Measurements from ENCODE around the gene SCGB3A2. TPM values are rescaled to one million over a fixed set of nuclear protein-coding genes. Genes with fewer than 3 reads are reported as not detected.
"Not testable (repeated sequence)": the region's sequence is repeated elsewhere in the genome, so short reads cannot be mapped to it uniquely, and the experiment has no call there.

The SCGB3A2 gene
- total and polyA plus RNA-seq, 8 donors = 0.24 to 0.76 TPM; not detected in 6

DNA sequence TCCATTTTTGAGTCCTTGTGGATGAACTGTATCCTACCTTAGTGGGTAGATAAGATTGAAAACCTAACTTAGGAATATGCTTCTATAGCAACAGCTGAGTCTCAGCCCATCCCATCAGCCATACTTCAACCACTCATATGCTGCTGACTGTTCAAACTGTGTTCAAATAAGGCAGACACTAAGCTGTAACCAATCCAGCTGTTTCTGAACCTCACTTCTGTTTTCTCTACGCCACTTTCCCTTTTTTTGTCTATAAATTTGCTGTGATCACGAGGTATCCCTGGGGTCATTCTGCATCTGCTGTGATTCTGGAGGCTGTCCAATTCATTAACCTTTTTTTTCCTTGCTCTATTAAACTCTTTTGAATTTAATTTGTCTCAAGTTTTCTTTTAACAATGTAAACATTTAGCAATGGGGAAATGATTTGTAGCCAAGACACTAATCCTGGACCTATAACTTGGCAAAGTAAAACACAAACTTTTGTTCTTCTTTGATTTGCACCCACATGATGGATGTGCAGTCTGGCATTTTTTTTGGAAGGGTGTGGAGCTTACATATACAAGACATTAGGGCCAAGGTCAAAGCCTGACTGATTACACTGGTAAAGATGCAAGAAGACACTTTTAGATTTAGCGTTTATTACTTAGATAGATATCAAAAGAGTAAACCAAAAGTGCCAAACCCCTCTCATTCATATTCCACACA is 14.9 kb upstream of the SCGB3A2 start:
- H3K27ac ChIP-seq = no peak overlapping the region
- no peak for DNase-seq
- intact Hi-C loops (cut with DNase I) = no loop called here
- H3K9me3 ChIP-seq = no peaks in the 10 kb centered on the region
- 50 to 59% methylated on average over 3 of the region's 3 CpGs for WGBS, 2 donors
- no peak overlapping the region for H3K4me3 ChIP-seq
- no peak for ATAC-seq
- H3K36me3 ChIP-seq = no peaks in the 10 kb centered on the region
- no peak for FAIRE-seq
- peaks cover 0 to 4% (median 0%) of the 10 kb centered on the region in 3 donors for H3K4me1 ChIP-seq
- no peaks in the 10 kb centered on the region for H3K27me3 ChIP-seq
- TF ChIP-seq, protein P1, sequence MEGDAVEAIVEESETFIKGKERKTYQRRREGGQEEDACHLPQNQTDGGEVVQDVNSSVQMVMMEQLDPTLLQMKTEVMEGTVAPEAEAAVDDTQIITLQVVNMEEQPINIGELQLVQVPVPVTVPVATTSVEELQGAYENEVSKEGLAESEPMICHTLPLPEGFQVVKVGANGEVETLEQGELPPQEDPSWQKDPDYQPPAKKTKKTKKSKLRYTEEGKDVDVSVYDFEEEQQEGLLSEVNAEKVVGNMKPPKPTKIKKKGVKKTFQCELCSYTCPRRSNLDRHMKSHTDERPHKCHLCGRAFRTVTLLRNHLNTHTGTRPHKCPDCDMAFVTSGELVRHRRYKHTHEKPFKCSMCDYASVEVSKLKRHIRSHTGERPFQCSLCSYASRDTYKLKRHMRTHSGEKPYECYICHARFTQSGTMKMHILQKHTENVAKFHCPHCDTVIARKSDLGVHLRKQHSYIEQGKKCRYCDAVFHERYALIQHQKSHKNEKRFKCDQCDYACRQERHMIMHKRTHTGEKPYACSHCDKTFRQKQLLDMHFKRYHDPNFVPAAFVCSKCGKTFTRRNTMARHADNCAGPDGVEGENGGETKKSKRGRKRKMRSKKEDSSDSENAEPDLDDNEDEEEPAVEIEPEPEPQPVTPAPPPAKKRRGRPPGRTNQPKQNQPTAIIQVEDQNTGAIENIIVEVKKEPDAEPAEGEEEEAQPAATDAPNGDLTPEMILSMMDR (IDR thresholded peaks at IDR 0.05) = no peak

DNA sequence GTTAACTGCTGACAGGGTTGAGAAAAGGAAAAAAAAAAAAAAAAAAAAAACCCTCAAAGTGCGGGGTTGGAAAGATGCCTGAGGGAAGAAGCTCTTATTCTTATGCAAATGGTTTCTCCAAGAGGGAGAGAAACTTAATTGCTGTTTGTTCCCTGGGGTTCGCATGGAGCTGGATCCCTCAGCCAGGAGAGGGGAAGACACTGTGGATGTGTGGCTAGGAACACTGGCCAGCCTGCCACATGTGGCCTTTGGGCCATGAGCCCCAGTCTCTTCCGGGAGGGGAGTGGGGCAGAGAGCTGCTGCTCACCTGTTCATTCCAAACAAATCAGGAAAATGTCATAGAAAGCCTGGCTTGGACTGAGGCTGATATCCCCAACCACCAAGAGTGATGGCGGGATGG is 9.4 kb upstream of the SCGB3A2 start:
- no peak for FAIRE-seq
- Histone ChIP-seq H3K9me3 (no peaks in the 10 kb centered on the region), H3K36me3 (no peaks in the 10 kb centered on the region), H3K4me1 (no peaks in the 10 kb centered on the region), H3K4me3 (no peak overlapping the region), H3K27me3 (no peaks in the 10 kb centered on the region), H3K27ac (no peak overlapping the region)
- intact Hi-C loops (cut with DNase I) = no loop called here
- WGBS, 2 donors = 56 to 62% methylated on average over 4 of the region's 4 CpGs
- no peak for ATAC-seq
- TF ChIP-seq, protein P1 (IDR thresholded peaks at IDR 0.05) = no peak
- DNase-seq = no peak

DNA sequence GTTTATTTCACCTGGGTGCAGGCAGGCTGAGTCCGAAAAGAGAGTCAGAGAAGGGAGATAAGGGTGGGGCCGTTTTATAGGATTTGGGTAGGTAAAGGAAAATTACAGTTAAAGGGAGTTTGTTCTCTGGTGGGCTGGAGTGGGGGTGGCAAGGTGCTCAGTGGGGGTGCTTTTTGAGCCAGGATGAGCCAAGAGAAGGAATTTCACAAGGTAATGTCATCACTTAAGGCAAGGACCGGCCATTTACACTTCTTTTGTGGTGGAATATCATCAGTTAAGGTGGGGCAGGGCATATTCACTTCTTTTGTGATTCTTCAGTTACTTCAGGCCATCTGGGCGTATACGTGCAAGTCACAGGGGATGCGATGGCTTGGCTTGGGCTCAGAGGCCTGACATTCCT is 8.6 kb upstream of the SCGB3A2 start:
- intact Hi-C loops (cut with DNase I); DNase-seq; FAIRE-seq; H3K9me3 ChIP-seq; H3K27me3 ChIP-seq; H3K4me1 ChIP-seq; H3K4me3 ChIP-seq; H3K27ac ChIP-seq; H3K36me3 ChIP-seq; ATAC-seq: not testable (repeated sequence)
- 72 to 73% methylated on average over 5 to 6 of the region's 6 CpGs for WGBS, 2 donors

DNA sequence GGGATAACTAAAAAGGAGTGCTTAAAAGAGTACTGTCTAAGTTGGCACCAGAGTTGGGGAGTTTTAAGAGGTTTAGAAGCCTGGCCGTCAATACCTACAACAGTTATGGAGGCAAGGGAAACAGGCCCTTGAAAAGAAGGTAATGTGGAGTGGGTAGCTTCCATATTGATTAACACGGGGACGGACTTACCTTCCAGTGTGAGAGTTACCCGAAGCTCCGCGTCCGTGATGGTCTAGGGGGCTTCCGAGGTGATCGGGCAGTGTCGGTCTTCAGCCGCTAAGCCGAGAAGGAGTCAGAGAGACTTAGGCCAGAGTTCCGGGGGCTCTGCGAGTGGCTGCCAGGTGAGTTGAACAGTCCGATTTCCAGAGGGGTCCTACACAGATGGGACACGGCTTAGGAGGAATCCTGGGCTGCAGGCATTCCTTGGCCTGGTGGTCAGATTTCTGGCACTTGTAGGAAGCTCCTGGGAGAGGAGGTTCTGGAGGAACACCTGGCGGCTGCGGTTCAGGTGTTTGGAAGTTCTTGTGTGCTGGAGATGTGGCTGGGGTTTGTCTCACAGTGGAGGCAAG is 6.4 kb upstream of the SCGB3A2 start:
- intact Hi-C loops (cut with DNase I); H3K27me3 ChIP-seq; H3K27ac ChIP-seq; DNase-seq; H3K4me1 ChIP-seq; FAIRE-seq; H3K4me3 ChIP-seq; H3K36me3 ChIP-seq; ATAC-seq; H3K9me3 ChIP-seq: not testable (repeated sequence)
- WGBS, 2 donors = 91 to 95% methylated on average over 18 of the region's 18 CpGs

DNA sequence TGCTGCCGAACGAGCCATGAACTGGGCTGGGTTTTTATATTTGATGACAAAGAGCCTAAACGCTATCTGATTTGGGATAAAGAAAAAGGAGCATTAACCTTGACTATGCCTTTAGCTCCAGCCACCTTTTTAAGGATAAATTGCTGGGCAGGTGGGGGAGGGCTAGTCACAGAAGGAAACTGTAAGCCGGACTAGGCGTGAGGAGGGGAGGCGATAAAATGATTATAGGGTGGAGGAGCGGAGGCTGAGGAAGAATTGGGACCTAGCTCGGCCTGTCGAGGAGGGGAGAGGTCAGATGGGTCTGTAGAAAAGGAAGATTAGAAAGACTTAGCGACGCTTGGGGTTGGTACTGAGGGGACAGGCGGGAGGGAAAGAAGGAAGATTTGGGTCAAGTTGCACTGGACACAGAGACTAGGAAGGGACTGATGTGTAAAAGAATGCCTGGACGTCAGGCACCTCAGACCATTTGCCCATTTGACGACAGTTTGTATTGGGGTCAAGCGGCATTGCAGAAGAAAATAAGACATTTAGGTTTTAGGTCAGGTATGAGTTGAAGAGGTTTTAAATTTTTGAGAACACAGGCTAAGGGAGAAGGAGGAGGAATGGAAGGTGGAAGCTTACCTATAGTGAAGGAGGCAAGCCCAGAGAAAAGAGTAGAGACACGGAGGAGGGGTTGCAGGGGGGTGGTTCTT is 5.6 kb upstream of the SCGB3A2 start:
- H3K27ac ChIP-seq; ATAC-seq; intact Hi-C loops (cut with DNase I); H3K27me3 ChIP-seq; H3K4me1 ChIP-seq; FAIRE-seq; H3K36me3 ChIP-seq; DNase-seq; H3K9me3 ChIP-seq; H3K4me3 ChIP-seq: not testable (repeated sequence)
- WGBS, 2 donors = 88 to 93% methylated on average over 16 of the region's 16 CpGs

DNA sequence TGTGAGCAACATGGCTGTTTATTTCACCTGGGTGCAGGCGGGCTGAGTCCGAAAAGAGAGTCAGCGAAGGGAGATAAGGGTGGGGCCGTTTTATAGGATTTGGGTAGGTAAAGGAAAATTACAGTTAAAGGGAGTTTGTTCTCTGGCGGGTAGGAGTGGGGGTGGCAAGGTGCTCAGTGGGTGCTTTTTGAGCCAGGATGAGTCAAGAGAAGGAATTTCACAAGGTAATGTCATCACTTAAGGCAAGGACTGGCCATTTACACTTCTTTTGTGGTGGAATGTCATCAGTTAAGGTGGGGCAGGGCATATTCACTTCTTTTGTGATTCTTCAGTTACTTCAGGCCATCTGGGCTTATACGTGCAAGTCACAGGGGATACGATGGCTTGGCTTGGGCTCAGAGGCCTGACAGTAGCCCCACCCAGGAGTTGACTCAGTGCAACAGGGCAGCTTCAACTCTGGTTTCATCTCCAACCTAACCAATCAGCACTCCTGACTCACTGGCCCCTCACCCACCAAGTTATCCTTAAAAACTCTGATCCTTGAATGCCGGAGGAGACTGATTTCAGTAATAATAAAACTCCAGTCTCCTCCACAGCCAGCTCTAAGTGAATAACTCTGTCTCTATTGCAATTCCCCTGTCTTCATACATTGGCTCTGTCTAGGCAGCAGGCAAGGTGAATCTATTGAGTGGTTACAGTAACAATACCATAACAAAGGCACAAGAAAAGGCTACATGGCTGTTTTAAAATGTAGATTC is 4.2 kb upstream of the SCGB3A2 start:
- DNase-seq; FAIRE-seq; H3K36me3 ChIP-seq; H3K4me1 ChIP-seq; H3K27me3 ChIP-seq; H3K27ac ChIP-seq; H3K9me3 ChIP-seq; ATAC-seq; intact Hi-C loops (cut with DNase I); H3K4me3 ChIP-seq: not testable (repeated sequence)
- 85 to 95% methylated on average over 4 to 5 of the region's 8 CpGs for WGBS, 2 donors
